ENCODE data around the gene CASZ1. TPM values are rescaled to one million over a fixed set of nuclear protein-coding genes. Genes with fewer than 3 reads are reported as not detected.

The CASZ1 gene
- total RNA-seq, 3 donors from 2014 or later (not counting 1 experiment from before 2014, with no cell fraction given): 55.9 to 83.0 (median 70.6) TPM

DNA sequence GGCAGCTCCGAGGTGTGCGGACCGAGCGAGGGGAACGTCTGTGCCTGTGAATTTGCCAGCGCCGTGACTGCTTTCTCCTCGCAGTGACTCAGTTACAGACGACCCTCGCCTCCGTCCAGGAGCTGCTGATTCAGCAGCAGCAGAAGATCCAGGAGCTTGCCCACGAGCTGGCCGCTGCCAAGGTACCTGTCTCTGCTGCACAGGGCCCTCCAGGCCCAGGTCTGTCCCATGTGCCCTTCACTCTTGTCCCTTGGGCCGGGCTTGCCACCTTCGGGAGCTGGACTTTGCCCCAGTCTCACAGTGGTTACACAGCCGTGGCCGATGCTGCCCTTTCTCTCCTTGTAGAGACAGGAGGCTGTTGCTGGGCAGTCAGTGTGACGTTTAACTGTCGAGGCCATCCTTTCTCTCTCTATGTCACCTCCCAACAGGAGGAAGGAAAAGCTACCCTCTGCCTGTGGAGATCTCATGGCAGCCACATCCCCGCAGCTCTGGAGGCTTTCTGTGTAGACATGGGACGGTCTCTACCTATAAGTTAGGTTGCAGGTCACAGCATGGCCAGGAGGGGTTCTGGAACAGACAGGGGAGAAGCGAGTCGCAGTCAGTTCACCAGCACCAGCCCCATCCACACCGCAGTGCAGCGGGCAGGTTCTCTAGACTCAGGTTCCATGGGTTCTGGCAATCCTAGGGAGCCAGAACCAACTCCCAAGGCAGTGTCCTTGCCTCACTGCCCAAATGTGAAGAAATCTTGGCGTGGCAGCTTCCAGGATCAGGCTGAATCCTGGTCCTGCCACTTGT lies 172.0 kb downstream of the CASZ1 start:
- H3K9me3 ChIP-seq (ENCODE audit: control insufficient read depth, insufficient read depth, low read length): no peaks in the 10 kb centered on the region
- DNase-seq (no peak), ATAC-seq (no peak)
- WGBS (ENCODE audit: insufficient coverage): 96% methylated on average over 26 of the region's 26 CpGs
- Mint-ChIP-seq H3K27ac (no peak overlapping the region), H3K27me3 (ENCODE audit: low read depth in 2 of 2) (no peaks in the 10 kb centered on the region), H3K36me3 (no peaks in the 10 kb centered on the region), H3K4me1 (no peaks in the 10 kb centered on the region), H3K9me3 (no peaks in the 10 kb centered on the region), H3K4me3 (no peak overlapping the region)
- no peak for TF ChIP-seq CTCF (IDR thresholded peaks at IDR 0.05)
- no peak overlapping the region for H3K4me3 ChIP-seq (ENCODE audit: low read length)
- no peaks in the 10 kb centered on the region for H3K27me3 ChIP-seq (ENCODE audit: control insufficient read depth, insufficient read depth, low read length)
- H3K36me3 ChIP-seq (ENCODE audit: control insufficient read depth, insufficient read depth, low read length): peaks cover 12% of the 10 kb centered on the region
- H3K4me1 ChIP-seq (ENCODE audit: control insufficient read depth, insufficient read depth, low read length): no peaks in the 10 kb centered on the region
- intact Hi-C loops (cut with micrococcal nuclease): no loop called here
- H3K27ac ChIP-seq (ENCODE audit: low read length): no peak overlapping the region

- ATAC-seq: no peak
- no peaks in the 10 kb centered on the region for H3K27me3 Mint-ChIP-seq (ENCODE audit: low read depth in 2 of 2)
- Histone ChIP-seq H3K27me3 (ENCODE audit: control insufficient read depth, insufficient read depth, low read length) (no peaks in the 10 kb centered on the region), H3K4me3 (ENCODE audit: low read length) (no peak overlapping the region), H3K4me1 (ENCODE audit: control insufficient read depth, insufficient read depth, low read length) (no peaks in the 10 kb centered on the region), H3K27ac (ENCODE audit: low read length) (no peak overlapping the region), H3K36me3 (ENCODE audit: control insufficient read depth, insufficient read depth, low read length) (peaks cover 12% of the 10 kb centered on the region), H3K9me3 (ENCODE audit: control insufficient read depth, insufficient read depth, low read length) (no peaks in the 10 kb centered on the region)
- no peaks in the 10 kb centered on the region for H3K4me1 Mint-ChIP-seq
- DNase-seq: no peak
- no peaks in the 10 kb centered on the region for H3K36me3 Mint-ChIP-seq
- H3K4me3 Mint-ChIP-seq: no peak overlapping the region
- H3K9me3 Mint-ChIP-seq: no peaks in the 10 kb centered on the region
- TF ChIP-seq CTCF (IDR thresholded peaks at IDR 0.05): no peak
- WGBS (ENCODE audit: insufficient coverage): 92% methylated on average over 12 of the region's 12 CpGs
- intact Hi-C loops (cut with micrococcal nuclease): no loop called here
- H3K27ac Mint-ChIP-seq: no peak overlapping the region
Observed at GRCh38 chr1:10623686-10624145, 172.7 kb downstream of the CASZ1 start.

- whole genome bisulfite sequencing (ENCODE audit: insufficient coverage): 97% methylated on average over 23 of the region's 24 CpGs
- Histone ChIP-seq H3K27ac (ENCODE audit: low read length) (no peak overlapping the region), H3K36me3 (ENCODE audit: control insufficient read depth, insufficient read depth, low read length) (peaks cover 12% of the 10 kb centered on the region), H3K9me3 (ENCODE audit: control insufficient read depth, insufficient read depth, low read length) (no peaks in the 10 kb centered on the region), H3K4me3 (ENCODE audit: low read length) (no peak overlapping the region), H3K27me3 (ENCODE audit: control insufficient read depth, insufficient read depth, low read length) (no peaks in the 10 kb centered on the region), H3K4me1 (ENCODE audit: control insufficient read depth, insufficient read depth, low read length) (no peaks in the 10 kb centered on the region)
- ATAC-seq (no peak), DNase-seq (no peak)
- Mint-ChIP-seq H3K36me3 (no peaks in the 10 kb centered on the region), H3K4me1 (no peaks in the 10 kb centered on the region), H3K27me3 (ENCODE audit: low read depth in 2 of 2) (no peaks in the 10 kb centered on the region), H3K4me3 (no peak overlapping the region), H3K9me3 (no peaks in the 10 kb centered on the region), H3K27ac (no peak overlapping the region)
- intact Hi-C loops (cut with micrococcal nuclease): no loop called here
- no peak for TF ChIP-seq CTCF (IDR thresholded peaks at IDR 0.05)
Observed at GRCh38 chr1:10622910-10623685, 173.3 kb downstream of the CASZ1 start.
